Measurements from ENCODE around the gene MMP3.

The MMP3 gene

GRCh38 chr11:102800767-102801166, 42.6 kb downstream of the MMP3 start:
- Histone ChIP-seq H3K4me3 (ENCODE audit: low read length in 2 of 2) (no peak overlapping the region), H3K9me3 (replicated peaks in 1 of 2; ENCODE audit: control insufficient read depth in 2 of 2, insufficient read depth in 1 of 2, low read depth in 1 of 2, low read length in 2 of 2) (no peaks in the 10 kb centered on the region), H3K23ac (ENCODE audit: low read depth, low read length, poor library complexity) (no peak overlapping the region), H4K91ac (ENCODE audit: low read depth, low read length, poor library complexity) (no peak overlapping the region), H2BK12ac (ENCODE audit: low read length) (no peak overlapping the region), H2BK120ac (ENCODE audit: low read depth, low read length) (no peak overlapping the region), H2BK5ac (ENCODE audit: low read length) (no peak overlapping the region), H3K4me1 (ENCODE audit: control insufficient read depth in 2 of 2, insufficient read depth in 1 of 2, low read depth in 1 of 2, low read length in 2 of 2) (no peaks in the 10 kb centered on the region), H3K36me3 (replicated peaks in 1 of 2; ENCODE audit: control insufficient read depth in 2 of 2, insufficient read depth in 2 of 2, low read length in 2 of 2) (no peaks in the 10 kb centered on the region), H3K79me1 (ENCODE audit: low read depth, low read length) (peaks cover 2% of the 10 kb centered on the region), H3K18ac (ENCODE audit: low read length) (no peak overlapping the region), H3K27ac (replicated peaks; ENCODE audit: low read length) (no peak overlapping the region), H3K27me3 (ENCODE audit: control insufficient read depth in 3 of 3, insufficient read depth in 3 of 3, low read depth in 1 of 3, low read length in 3 of 3) (no peaks in the 10 kb centered on the region), H3K14ac (ENCODE audit: low read length) (no peak overlapping the region), H3K4me2 (ENCODE audit: insufficient read depth, low read length, poor library complexity, severe bottlenecking) (no peak overlapping the region), H2AK5ac (ENCODE audit: low read depth, low read length) (no peak overlapping the region), H3K4ac (ENCODE audit: low read length) (no peak overlapping the region), H2AFZ (ENCODE audit: low read length) (no peak overlapping the region), H3K9ac (ENCODE audit: low read depth, low read length, poor library complexity) (no peak overlapping the region), H2BK15ac (ENCODE audit: low read length) (no peak overlapping the region), H4K8ac (ENCODE audit: low read depth, low read length) (no peak overlapping the region)
- no peak for DNase-seq (ENCODE audit: low spot score)
- WGBS, 2 donors (ENCODE audit: extremely low coverage in 2 of 2, insufficient read length in 2 of 2, insufficient replicate concordance in 1 of 2), result no CpG with 5 or more reads among the region's 4 CpGs

GRCh38 chr11:102799681-102800340, 43.6 kb downstream of the MMP3 start:
- DNase-seq (ENCODE audit: low spot score), result no peak
- Histone ChIP-seq H2BK12ac (ENCODE audit: low read length) (no peak overlapping the region), H3K18ac (ENCODE audit: low read length) (no peak overlapping the region), H3K14ac (ENCODE audit: low read length) (no peak overlapping the region), H3K27me3 (ENCODE audit: control insufficient read depth in 3 of 3, insufficient read depth in 3 of 3, low read depth in 1 of 3, low read length in 3 of 3) (no peaks in the 10 kb centered on the region), H2AK5ac (ENCODE audit: low read depth, low read length) (no peak overlapping the region), H3K23ac (ENCODE audit: low read depth, low read length, poor library complexity) (no peak overlapping the region), H3K27ac (replicated peaks; ENCODE audit: low read length) (no peak overlapping the region), H3K9ac (ENCODE audit: low read depth, low read length, poor library complexity) (no peak overlapping the region), H2BK15ac (ENCODE audit: low read length) (no peak overlapping the region), H3K36me3 (replicated peaks in 1 of 2; ENCODE audit: control insufficient read depth in 2 of 2, insufficient read depth in 2 of 2, low read length in 2 of 2) (no peaks in the 10 kb centered on the region), H2BK120ac (ENCODE audit: low read depth, low read length) (no peak overlapping the region), H2BK5ac (ENCODE audit: low read length) (no peak overlapping the region), H3K9me3 (replicated peaks in 1 of 2; ENCODE audit: control insufficient read depth in 2 of 2, insufficient read depth in 1 of 2, low read depth in 1 of 2, low read length in 2 of 2) (no peaks in the 10 kb centered on the region), H3K79me1 (ENCODE audit: low read depth, low read length) (peaks cover 2% of the 10 kb centered on the region), H3K4me1 (ENCODE audit: control insufficient read depth in 2 of 2, insufficient read depth in 1 of 2, low read depth in 1 of 2, low read length in 2 of 2) (no peaks in the 10 kb centered on the region), H3K4ac (ENCODE audit: low read length) (no peak overlapping the region), H2AFZ (ENCODE audit: low read length) (no peak overlapping the region), H4K91ac (ENCODE audit: low read depth, low read length, poor library complexity) (no peak overlapping the region), H3K4me2 (ENCODE audit: insufficient read depth, low read length, poor library complexity, severe bottlenecking) (no peak overlapping the region), H4K8ac (ENCODE audit: low read depth, low read length) (no peak overlapping the region), H3K4me3 (ENCODE audit: low read length in 2 of 2) (no peak overlapping the region)
- WGBS, 2 donors (ENCODE audit: extremely low coverage in 2 of 2, insufficient read length in 2 of 2, insufficient replicate concordance in 1 of 2), result no CpG with 5 or more reads among the region's 6 CpGs

- H3K14ac ChIP-seq (ENCODE audit: low read length), result no peak within 1 kb of the TSS
- no peak within 1 kb of the TSS for H2AK5ac ChIP-seq (ENCODE audit: low read depth, low read length)
- H2BK120ac ChIP-seq (ENCODE audit: low read depth, low read length), result no peak within 1 kb of the TSS
- no peak within 1 kb of the TSS for H2BK5ac ChIP-seq (ENCODE audit: low read length)
- no peak within 1 kb of the TSS for H3K4ac ChIP-seq (ENCODE audit: low read length)
- H3K79me1 ChIP-seq (ENCODE audit: low read depth, low read length), result peaks cover 2% of the 10 kb centered on the region
- H3K4me1 ChIP-seq (ENCODE audit: control insufficient read depth in 2 of 2, insufficient read depth in 1 of 2, low read depth in 1 of 2, low read length in 2 of 2), result no peaks in the 10 kb centered on the region
- no peak within 1 kb of the TSS for H3K4me2 ChIP-seq (ENCODE audit: insufficient read depth, low read length, poor library complexity, severe bottlenecking)
- H3K9me3 ChIP-seq (replicated peaks in 1 of 2; ENCODE audit: control insufficient read depth in 2 of 2, insufficient read depth in 1 of 2, low read depth in 1 of 2, low read length in 2 of 2), result no peaks in the 10 kb centered on the region
- no peak within 1 kb of the TSS for H3K4me3 ChIP-seq (ENCODE audit: low read length in 2 of 2)
- H3K27ac ChIP-seq (replicated peaks; ENCODE audit: low read length), result no peak within 1 kb of the TSS
- H3K36me3 ChIP-seq (replicated peaks in 1 of 2; ENCODE audit: control insufficient read depth in 2 of 2, insufficient read depth in 2 of 2, low read length in 2 of 2), result no peaks in the 10 kb centered on the region
- no peak for DNase-seq (ENCODE audit: low spot score)
- no CpG with 5 or more reads among the region's 7 CpGs for WGBS, 2 donors (ENCODE audit: extremely low coverage in 2 of 2, insufficient read length in 2 of 2, insufficient replicate concordance in 1 of 2)
- no peak within 1 kb of the TSS for H3K23ac ChIP-seq (ENCODE audit: low read depth, low read length, poor library complexity)
- H2BK12ac ChIP-seq (ENCODE audit: low read length), result no peak within 1 kb of the TSS
- no peak within 1 kb of the TSS for H4K8ac ChIP-seq (ENCODE audit: low read depth, low read length)
- H4K91ac ChIP-seq (ENCODE audit: low read depth, low read length, poor library complexity), result no peak within 1 kb of the TSS
- no peaks in the 10 kb centered on the region for H3K27me3 ChIP-seq (ENCODE audit: control insufficient read depth in 3 of 3, insufficient read depth in 3 of 3, low read depth in 1 of 3, low read length in 3 of 3)
- H3K9ac ChIP-seq (ENCODE audit: low read depth, low read length, poor library complexity), result no peak within 1 kb of the TSS
- no peak within 1 kb of the TSS for H2AFZ ChIP-seq (ENCODE audit: low read length)
- no peak within 1 kb of the TSS for H3K18ac ChIP-seq (ENCODE audit: low read length)
- no peak within 1 kb of the TSS for H2BK15ac ChIP-seq (ENCODE audit: low read length)
These were observed 45.2 kb downstream of the MMP3 start, which contains the start of gene MMP1 for GRCh38 chr11:102798012-102798746. Gene MMP1 (minus strand): TSS chr11:102798160. CDS start chr11:102798092, 68 bp downstream.

- no peak overlapping the region for H2BK5ac ChIP-seq (ENCODE audit: low read length)
These were observed 49.0 kb downstream of the MMP3 start for GRCh38 chr11:102794382-102794781.

More at GRCh38 chr11:102794382-102794781, 49.0 kb downstream of the MMP3 start:
- no peaks in the 10 kb centered on the region for H3K9me3 ChIP-seq (replicated peaks in 1 of 2; ENCODE audit: control insufficient read depth in 2 of 2, insufficient read depth in 1 of 2, low read depth in 1 of 2, low read length in 2 of 2)
- no peak overlapping the region for H3K4me2 ChIP-seq (ENCODE audit: insufficient read depth, low read length, poor library complexity, severe bottlenecking)
- DNase-seq (ENCODE audit: low spot score), result no peak
- H3K4me1 ChIP-seq (ENCODE audit: control insufficient read depth in 2 of 2, insufficient read depth in 1 of 2, low read depth in 1 of 2, low read length in 2 of 2), result no peaks in the 10 kb centered on the region
- H3K4me3 ChIP-seq (ENCODE audit: low read length in 2 of 2), result no peak overlapping the region
- H3K27me3 ChIP-seq (ENCODE audit: control insufficient read depth in 3 of 3, insufficient read depth in 3 of 3, low read depth in 1 of 3, low read length in 3 of 3), result no peaks in the 10 kb centered on the region
- no peak overlapping the region for H3K18ac ChIP-seq (ENCODE audit: low read length)
- no peaks in the 10 kb centered on the region for H3K36me3 ChIP-seq (replicated peaks in 1 of 2; ENCODE audit: control insufficient read depth in 2 of 2, insufficient read depth in 2 of 2, low read length in 2 of 2)
- H3K14ac ChIP-seq (ENCODE audit: low read length), result no peak overlapping the region
- H2BK12ac ChIP-seq (ENCODE audit: low read length), result no peak overlapping the region
- no peak overlapping the region for H4K8ac ChIP-seq (ENCODE audit: low read depth, low read length)
- no peak overlapping the region for H2BK15ac ChIP-seq (ENCODE audit: low read length)
- no peak overlapping the region for H2AFZ ChIP-seq (ENCODE audit: low read length)
- no peak overlapping the region for H2BK120ac ChIP-seq (ENCODE audit: low read depth, low read length)
- no peak overlapping the region for H3K27ac ChIP-seq (replicated peaks; ENCODE audit: low read length)
- no peaks in the 10 kb centered on the region for H3K79me1 ChIP-seq (ENCODE audit: low read depth, low read length)
- no peak overlapping the region for H3K4ac ChIP-seq (ENCODE audit: low read length)
- H3K9ac ChIP-seq (ENCODE audit: low read depth, low read length, poor library complexity), result no peak overlapping the region
- no peak overlapping the region for H4K91ac ChIP-seq (ENCODE audit: low read depth, low read length, poor library complexity)
- H2AK5ac ChIP-seq (ENCODE audit: low read depth, low read length), result no peak overlapping the region
- no peak overlapping the region for H3K23ac ChIP-seq (ENCODE audit: low read depth, low read length, poor library complexity)

All from neuronal stem cell (in vitro differentiated cells).